ENCODE results near the gene PCDHA7.
"Not testable (repeated sequence)": the region's sequence is repeated elsewhere in the genome, so short reads cannot be mapped to it uniquely, and the experiment has no call there.

PCDHA7 gene, protein sequence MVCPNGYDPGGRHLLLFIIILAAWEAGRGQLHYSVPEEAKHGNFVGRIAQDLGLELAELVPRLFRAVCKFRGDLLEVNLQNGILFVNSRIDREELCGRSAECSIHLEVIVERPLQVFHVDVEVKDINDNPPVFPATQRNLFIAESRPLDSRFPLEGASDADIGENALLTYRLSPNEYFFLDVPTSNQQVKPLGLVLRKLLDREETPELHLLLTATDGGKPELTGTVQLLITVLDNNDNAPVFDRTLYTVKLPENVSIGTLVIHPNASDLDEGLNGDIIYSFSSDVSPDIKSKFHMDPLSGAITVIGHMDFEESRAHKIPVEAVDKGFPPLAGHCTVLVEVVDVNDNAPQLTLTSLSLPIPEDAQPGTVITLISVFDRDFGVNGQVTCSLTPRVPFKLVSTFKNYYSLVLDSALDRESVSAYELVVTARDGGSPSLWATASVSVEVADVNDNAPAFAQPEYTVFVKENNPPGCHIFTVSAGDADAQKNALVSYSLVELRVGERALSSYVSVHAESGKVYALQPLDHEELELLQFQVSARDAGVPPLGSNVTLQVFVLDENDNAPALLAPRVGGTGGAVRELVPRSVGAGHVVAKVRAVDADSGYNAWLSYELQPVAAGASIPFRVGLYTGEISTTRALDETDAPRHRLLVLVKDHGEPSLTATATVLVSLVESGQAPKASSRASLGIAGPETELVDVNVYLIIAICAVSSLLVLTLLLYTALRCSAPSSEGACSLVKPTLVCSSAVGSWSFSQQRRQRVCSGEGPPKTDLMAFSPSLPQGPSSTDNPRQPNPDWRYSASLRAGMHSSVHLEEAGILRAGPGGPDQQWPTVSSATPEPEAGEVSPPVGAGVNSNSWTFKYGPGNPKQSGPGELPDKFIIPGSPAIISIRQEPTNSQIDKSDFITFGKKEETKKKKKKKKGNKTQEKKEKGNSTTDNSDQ

DNA sequence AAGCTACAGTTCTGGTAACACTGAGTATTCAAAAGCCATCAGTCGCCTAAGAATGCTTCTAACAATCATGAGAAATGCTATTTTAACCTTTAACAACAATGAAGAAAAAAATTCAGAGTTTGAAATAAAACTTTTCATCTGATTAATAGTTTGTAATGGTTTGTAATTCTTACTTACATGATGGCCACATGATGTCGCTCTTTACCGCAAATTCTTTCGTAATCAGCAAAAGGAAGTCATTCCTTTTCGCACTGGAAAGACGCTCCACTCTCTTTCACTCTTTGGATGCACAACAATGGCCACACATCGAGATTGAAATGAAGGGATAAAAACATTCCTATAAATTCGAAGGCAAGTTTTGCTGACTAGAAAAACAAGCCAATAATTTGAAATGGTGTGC is at the start of gene PCDHA7:
Gene PCDHA7, plus strand, starts transcription at position 277 of the 400 bp plus-strand sequence. Its CDS starts 115 bp downstream, at position 392.
- DNase-seq, result no peak

- no peak for DNase-seq
These were observed 48.0 kb upstream of the PCDHA7 start, which contains the start of gene PCDHA1 for GRCh38 chr5:140785905-140786686. Gene PCDHA1, plus strand, starts transcription at chr5:140786140.

GRCh38 chr5:140787422-140787821 is 46.6 kb upstream of the PCDHA7 start:
- DNase-seq, result not testable (repeated sequence)

- DNase-seq, result not testable (repeated sequence)
These were observed 46.1 kb upstream of the PCDHA7 start for GRCh38 chr5:140787849-140788504.

GRCh38 chr5:140791089-140791488 is 43.0 kb upstream of the PCDHA7 start:
- no peak for DNase-seq

DNA sequence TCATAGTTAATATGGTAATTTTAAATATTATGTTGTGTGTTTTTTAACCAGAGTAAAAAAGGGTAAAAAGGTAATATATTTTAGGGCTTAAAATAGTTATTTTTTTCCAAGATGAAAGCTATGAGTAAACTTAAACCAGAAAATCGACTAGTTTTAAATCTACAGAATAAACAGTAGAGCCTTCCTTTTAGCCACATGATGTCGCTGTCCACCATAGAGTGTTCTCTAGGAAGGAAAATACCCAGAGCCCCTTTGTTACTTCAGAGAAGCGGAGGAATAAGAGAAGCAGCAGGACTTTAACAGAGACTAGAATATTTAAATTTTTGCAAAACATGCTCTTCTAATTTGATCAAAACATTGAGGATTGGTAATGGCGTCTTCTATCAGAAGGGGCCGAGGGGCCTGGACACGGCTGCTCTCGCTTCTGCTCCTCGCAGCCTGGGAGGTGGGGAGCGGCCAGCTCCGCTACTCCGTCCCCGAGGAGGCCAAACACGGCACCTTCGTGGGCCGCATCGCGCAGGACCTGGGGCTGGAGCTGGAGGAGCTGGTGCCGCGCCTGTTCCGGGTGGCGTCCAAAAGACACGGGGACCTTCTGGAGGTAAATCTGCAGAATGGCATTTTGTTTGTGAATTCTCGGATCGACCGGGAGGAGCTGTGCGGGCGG is 39.3 kb upstream of the PCDHA7 start, which contains the start of gene PCDHA2:
Gene PCDHA2, plus strand, starts transcription at position 258 of the 664 bp plus-strand sequence.
- DNase-seq, result no peak

DNA sequence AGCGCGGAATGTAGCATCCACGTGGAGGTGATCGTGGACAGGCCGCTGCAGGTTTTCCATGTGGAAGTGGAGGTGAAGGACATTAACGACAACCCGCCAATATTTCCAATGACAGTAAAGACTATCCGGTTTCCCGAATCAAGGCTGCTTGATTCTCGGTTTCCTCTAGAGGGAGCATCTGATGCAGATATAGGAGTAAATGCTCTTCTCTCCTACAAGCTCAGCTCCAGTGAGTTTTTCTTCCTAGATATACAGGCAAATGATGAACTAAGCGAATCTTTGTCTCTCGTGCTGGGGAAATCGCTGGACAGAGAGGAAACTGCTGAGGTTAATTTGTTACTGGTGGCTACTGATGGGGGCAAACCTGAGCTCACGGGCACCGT is 38.8 kb upstream of the PCDHA7 start:
- no peak for DNase-seq

DNA sequence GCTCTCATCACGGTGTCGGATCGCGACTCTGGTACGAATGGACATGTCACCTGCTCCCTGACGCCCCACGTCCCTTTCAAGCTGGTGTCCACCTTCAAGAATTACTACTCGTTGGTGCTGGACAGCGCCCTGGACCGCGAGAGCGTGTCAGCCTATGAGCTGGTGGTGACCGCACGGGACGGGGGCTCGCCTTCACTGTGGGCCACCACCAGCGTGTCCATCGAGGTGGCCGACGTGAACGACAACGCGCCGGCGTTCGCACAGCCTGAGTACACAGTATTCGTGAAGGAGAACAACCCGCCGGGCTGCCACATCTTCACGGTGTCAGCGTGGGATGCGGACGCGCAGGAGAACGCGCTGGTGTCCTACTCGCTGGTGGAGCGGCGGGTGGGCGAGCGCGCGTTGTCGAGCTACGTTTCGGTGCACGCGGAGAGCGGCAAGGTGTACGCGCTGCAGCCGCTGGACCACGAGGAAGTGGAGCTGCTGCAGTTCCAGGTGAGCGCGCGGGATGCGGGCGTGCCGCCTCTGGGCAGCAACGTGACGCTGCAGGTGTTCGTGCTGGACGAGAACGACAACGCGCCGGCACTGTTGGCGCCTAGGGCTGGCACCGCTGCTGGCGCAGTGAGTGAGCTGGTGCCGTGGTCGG is 37.9 kb upstream of the PCDHA7 start:
- DNase-seq, result not testable (repeated sequence)

DNA sequence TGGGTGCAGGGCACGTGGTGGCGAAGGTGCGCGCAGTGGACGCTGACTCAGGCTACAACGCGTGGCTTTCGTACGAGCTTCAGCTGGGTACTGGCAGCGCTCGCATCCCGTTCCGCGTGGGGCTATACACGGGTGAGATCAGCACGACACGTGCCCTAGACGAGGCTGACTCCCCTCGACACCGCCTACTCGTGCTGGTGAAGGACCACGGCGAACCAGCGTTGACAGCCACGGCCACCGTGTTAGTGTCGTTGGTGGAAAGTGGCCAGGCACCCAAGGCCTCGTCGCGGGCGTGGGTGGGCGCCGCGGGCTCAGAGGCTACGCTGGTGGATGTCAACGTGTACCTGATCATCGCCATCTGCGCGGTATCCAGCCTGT is 37.4 kb upstream of the PCDHA7 start:
- no peak for DNase-seq

DNA sequence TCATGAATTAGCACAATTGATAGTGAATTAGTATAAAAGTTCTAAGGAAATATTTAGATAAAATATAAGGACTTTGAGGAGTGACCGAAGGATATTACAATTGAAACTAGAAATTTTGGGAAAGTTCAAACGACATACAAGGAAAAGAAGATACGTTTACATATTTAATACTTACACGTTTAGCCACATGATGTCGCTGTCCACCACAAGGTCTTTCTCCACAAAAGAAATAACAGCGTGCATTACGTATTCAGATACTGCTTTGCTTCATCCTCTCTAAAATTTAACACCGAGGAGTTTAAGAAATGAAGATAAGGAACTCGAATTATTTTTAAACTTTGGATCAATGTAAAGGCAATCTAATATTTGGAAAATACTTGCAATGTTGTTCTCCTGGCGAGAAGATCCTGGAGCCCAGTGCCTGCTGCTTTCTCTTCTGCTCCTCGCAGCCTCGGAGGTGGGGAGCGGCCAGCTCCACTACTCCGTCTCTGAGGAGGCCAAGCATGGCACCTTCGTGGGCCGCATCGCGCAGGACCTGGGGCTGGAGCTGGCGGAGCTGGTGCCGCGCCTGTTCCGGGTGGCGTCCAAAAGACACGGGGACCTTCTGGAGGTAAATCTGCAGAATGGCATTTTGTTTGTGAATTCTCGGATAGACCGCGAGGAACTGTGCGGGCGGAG is 33.1 kb upstream of the PCDHA7 start, which contains the start of gene PCDHA3:
Gene PCDHA3, plus strand, starts transcription at position 242 of the 678 bp plus-strand sequence.
- peak; percentile 56 for DNase-seq

DNA sequence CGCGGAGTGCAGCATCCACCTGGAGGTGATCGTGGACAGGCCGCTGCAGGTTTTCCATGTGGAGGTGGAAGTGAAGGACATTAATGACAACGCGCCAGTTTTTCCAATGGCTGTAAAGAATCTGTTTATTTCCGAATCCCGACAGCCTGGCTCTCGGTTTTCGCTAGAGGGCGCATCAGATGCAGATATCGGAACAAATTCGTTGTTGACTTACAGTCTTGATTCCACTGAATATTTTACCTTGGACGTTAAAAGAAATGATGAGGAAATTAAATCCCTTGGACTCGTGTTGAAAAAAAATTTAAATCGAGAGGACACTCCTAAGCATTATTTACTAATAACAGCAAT is 32.6 kb upstream of the PCDHA7 start:
- DNase-seq, result peak; percentile 49

- DNase-seq, result not testable (repeated sequence)
These were observed 31.7 kb upstream of the PCDHA7 start for GRCh38 chr5:140802381-140802780.

DNA sequence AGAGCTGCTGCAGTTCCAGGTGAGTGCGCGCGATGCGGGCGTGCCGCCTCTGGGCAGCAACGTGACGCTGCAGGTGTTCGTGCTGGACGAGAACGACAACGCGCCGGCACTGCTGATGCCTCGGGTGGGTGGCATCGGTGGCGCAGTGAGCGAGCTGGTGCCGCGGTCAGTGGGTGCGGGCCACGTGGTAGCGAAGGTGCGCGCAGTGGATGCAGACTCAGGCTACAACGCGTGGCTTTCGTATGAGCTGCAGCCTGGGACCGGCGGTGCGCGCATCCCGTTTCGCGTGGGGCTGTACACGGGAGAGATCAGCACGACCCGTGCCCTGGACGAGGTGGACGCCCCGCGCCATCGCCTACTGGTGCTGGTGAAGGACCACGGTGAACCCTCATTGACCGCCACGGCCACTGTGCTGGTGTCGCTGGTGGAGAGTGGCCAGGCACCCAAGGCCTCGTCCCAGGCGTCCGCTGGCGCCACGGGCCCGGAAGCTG is 31.2 kb upstream of the PCDHA7 start:
- no peak for DNase-seq

DNA sequence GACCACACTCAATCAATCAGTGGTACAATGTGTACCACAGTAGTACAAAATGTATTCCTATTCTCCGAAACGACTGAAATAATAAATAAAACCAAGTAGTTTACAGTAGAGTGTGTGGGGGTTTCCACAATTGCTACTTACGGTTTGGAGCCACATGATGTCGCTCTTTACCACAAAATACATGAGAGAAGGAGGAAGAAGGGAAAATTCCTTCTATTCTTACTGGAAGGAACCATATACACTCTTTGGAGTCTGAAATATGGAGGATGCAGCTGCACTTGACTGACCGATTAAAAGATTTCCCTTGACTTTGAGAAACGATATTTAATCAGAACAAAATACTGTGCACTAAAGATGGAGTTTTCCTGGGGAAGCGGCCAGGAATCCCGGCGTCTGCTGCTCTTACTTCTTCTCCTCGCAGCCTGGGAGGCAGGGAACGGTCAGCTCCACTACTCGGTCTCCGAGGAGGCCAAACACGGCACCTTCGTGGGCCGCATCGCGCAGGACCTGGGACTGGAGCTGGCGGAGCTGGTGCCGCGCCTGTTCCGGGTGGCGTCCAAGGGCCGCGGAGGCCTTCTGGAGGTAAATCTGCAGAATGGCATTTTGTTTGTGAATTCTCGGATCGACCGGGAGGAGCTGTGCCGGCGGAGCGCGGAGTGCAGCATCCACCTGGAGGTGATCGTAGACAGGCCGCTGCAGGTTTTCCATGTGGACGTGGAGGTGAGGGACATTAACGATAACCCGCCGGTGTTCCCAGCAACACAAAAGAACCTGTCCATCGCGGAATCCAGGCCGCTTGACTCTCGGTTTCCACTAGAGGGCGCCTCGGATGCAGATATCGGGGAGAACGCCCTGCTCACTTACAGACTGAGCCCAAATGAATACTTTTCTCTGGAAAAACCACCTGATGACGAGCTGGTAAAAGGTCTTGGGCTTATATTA is 27.0 kb upstream of the PCDHA7 start, which contains the start of gene PCDHA4:
Gene PCDHA4, plus strand, starts transcription at position 235 of the 942 bp plus-strand sequence.
- DNase-seq, result no peak

DNA sequence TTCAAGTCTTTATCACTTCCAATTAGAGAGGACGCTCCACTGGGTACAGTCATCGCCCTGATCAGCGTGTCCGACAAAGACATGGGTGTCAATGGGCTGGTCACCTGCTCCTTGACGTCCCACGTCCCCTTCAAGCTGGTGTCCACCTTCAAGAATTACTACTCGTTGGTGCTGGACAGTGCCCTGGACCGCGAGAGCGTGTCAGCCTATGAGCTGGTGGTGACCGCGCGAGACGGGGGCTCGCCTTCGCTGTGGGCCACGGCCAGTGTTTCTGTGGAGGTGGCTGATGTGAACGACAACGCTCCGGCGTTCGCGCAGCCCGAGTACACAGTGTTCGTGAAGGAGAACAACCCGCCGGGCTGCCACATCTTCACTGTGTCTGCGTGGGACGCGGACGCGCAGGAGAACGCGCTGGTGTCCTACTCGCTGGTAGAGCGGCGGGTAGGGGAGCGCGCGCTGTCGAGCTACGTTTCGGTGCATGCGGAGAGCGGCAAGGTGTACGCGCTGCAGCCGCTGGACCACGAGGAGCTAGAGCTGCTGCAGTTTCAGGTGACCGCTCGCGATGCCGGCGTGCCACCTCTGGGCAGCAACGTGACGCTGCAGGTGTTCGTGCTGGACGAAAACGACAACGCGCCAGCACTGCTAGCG is 25.7 kb upstream of the PCDHA7 start:
- DNase-seq, result not testable (repeated sequence)

- DNase-seq, result no peak
These were observed 25.2 kb upstream of the PCDHA7 start for GRCh38 chr5:140808889-140809291.

DNA sequence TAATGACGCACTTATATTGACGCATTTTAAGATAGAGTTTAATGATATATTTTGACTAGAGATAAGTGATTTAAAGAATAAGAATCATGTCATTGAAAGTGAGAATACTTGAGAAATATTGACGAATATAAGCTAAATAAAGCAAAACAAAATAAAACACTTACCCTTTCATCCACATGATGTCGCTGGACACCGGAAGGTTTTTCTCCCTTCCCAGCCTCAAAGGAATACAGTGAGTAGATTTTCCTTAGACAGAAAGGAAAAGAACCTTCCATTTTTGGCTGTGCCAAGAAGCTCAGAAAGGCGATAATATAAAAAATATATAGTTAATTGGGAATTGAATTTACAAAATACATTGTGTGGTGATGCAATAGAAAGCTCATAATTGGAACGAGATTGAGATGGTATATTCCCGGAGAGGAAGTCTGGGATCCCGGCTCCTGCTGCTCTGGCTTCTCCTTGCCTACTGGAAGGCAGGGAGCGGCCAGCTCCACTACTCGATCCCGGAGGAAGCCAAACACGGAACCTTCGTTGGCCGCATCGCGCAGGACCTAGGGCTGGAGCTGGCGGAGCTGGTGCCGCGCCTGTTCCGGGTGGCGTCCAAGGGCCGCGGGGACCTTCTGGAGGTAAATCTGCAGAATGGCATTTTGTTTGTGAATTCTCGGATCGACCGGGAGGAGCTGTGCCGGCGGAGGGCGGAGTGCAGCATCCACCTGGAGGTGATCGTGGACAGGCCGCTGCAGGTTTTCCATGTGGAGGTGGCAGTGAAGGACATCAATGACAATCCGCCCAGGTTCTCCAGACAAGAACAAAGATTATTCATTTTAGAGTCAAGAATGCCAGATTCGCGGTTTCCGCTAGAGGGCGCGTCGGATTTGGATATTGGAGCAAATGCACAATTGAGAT is 12.4 kb upstream of the PCDHA7 start, which contains the start of gene PCDHA5:
Gene PCDHA5, plus strand, starts transcription at position 239 of the 906 bp plus-strand sequence.
- no peak for DNase-seq
